Measurements from ENCODE around the gene CAV1. TPM values are rescaled to one million over a fixed set of nuclear protein-coding genes. Genes with fewer than 3 reads are reported as not detected.

The CAV1 gene
- total RNA-seq, 1 donor from 2014 or later: 0.84 TPM

DNA sequence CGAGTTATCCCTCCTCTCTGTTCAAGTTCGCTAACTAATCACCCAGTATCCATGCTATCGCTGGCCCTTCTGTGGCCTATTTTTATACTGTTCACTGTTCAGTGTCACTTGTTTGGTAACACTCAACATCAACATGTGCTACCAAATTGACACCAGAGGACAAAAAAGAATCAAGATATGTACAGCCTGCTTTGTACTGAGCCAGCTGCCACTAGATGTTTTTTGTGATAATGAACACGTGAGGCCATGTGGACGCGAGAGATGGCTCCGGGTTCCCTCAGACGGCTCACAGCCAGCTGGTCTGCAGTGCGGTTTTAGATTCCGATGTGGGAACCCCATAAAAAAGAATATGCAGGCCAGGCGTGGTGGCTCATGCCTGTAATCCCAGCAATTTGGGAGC lies 21.2 kb downstream of the CAV1 start:
- Mint-ChIP-seq H3K27me3 (no peaks in the 10 kb centered on the region), H3K4me1 (ENCODE audit: low read depth) (peaks cover 7% of the 10 kb centered on the region), H3K4me3 (ENCODE audit: low read depth) (no peak overlapping the region), H3K9me3 (ENCODE audit: low read depth) (no peaks in the 10 kb centered on the region), H3K36me3 (ENCODE audit: insufficient read depth) (no peaks in the 10 kb centered on the region), H3K27ac (no peak overlapping the region)
- DNase-seq (ENCODE audit: low spot score, unreplicated experiment): no peak
- TF ChIP-seq, protein P1, sequence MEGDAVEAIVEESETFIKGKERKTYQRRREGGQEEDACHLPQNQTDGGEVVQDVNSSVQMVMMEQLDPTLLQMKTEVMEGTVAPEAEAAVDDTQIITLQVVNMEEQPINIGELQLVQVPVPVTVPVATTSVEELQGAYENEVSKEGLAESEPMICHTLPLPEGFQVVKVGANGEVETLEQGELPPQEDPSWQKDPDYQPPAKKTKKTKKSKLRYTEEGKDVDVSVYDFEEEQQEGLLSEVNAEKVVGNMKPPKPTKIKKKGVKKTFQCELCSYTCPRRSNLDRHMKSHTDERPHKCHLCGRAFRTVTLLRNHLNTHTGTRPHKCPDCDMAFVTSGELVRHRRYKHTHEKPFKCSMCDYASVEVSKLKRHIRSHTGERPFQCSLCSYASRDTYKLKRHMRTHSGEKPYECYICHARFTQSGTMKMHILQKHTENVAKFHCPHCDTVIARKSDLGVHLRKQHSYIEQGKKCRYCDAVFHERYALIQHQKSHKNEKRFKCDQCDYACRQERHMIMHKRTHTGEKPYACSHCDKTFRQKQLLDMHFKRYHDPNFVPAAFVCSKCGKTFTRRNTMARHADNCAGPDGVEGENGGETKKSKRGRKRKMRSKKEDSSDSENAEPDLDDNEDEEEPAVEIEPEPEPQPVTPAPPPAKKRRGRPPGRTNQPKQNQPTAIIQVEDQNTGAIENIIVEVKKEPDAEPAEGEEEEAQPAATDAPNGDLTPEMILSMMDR (IDR thresholded peaks at IDR 0.05; ENCODE audit: unreplicated experiment): no peak

DNA sequence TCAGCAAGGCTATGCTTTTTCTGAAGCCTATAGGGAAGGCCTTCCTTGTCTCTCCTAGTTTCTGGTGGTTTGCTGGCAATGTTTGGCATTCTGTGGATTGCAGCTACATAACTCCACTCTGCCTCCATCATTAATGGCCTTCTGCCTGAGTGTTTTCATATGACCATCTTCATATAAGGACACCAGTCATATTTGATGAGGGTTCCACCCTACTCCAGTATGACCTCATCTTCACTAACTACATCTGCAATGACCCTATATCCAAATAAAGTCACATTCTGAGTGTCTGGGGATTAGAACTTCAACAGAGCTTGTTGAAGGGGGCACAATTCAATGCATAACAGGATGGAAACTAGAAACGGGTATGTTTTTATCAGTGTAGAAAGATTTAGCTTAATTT lies 22.1 kb downstream of the CAV1 start:
- DNase-seq (ENCODE audit: low spot score, unreplicated experiment): no peak
- TF ChIP-seq, protein P1 (IDR thresholded peaks at IDR 0.05; ENCODE audit: unreplicated experiment): no peak
- Mint-ChIP-seq H3K27me3 (no peaks in the 10 kb centered on the region), H3K4me3 (ENCODE audit: low read depth) (no peak overlapping the region), H3K27ac (no peak overlapping the region), H3K9me3 (ENCODE audit: low read depth) (no peaks in the 10 kb centered on the region), H3K36me3 (ENCODE audit: insufficient read depth) (no peaks in the 10 kb centered on the region), H3K4me1 (ENCODE audit: low read depth) (peaks cover 7% of the 10 kb centered on the region)

- Mint-ChIP-seq H3K27ac (no peak overlapping the region), H3K9me3 (ENCODE audit: low read depth) (no peaks in the 10 kb centered on the region), H3K4me3 (ENCODE audit: low read depth) (no peak overlapping the region), H3K27me3 (no peaks in the 10 kb centered on the region), H3K36me3 (ENCODE audit: insufficient read depth) (no peaks in the 10 kb centered on the region), H3K4me1 (ENCODE audit: low read depth) (peaks cover 7% of the 10 kb centered on the region)
- no peak for DNase-seq (ENCODE audit: low spot score, unreplicated experiment)
- TF ChIP-seq, protein P1 (IDR thresholded peaks at IDR 0.05; ENCODE audit: unreplicated experiment): no peak
These were observed 22.5 kb downstream of the CAV1 start for GRCh38 chr7:116547347-116547746.

DNA sequence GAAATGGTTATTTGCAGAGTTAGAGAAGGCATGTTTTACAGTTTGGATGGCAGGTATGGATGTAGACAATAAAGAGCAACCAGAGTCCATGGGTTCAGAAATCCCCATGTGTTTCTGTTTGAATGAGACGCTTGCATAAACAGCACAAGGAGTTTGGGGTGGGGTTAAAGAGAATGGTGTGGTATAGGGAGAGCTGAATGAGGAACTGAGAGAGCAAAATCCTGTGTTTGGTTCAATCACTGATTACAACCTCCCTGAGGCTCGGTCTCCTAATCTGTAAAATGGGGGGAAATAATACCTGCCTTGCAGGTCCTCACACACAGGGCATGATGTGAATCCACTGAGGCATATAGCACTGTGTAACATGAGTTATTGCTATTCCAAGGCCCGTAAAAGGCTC lies 23.7 kb downstream of the CAV1 start:
- Mint-ChIP-seq H3K9me3 (ENCODE audit: low read depth) (no peaks in the 10 kb centered on the region), H3K4me1 (ENCODE audit: low read depth) (peaks cover 7% of the 10 kb centered on the region), H3K27ac (no peak overlapping the region), H3K36me3 (ENCODE audit: insufficient read depth) (no peaks in the 10 kb centered on the region), H3K4me3 (ENCODE audit: low read depth) (no peak overlapping the region), H3K27me3 (no peaks in the 10 kb centered on the region)
- DNase-seq (ENCODE audit: low spot score, unreplicated experiment): no peak
- TF ChIP-seq, protein P1 (IDR thresholded peaks at IDR 0.05; ENCODE audit: unreplicated experiment): no peak

GRCh38 chr7:116549370-116549769 lies 24.5 kb downstream of the CAV1 start:
- no peaks in the 10 kb centered on the region for H3K36me3 Mint-ChIP-seq (ENCODE audit: insufficient read depth)
- no peaks in the 10 kb centered on the region for H3K9me3 Mint-ChIP-seq (ENCODE audit: low read depth)
- no peak overlapping the region for H3K27ac Mint-ChIP-seq
- TF ChIP-seq, protein P1 (IDR thresholded peaks at IDR 0.05; ENCODE audit: unreplicated experiment): no peak
- peaks cover 7% of the 10 kb centered on the region for H3K4me1 Mint-ChIP-seq (ENCODE audit: low read depth)
- no peak for DNase-seq (ENCODE audit: low spot score, unreplicated experiment)
- H3K27me3 Mint-ChIP-seq: peaks cover 3% of the 10 kb centered on the region
- no peak overlapping the region for H3K4me3 Mint-ChIP-seq (ENCODE audit: low read depth)
